Measurements from ENCODE around the gene MRPL45.

The MRPL45 gene

DNA sequence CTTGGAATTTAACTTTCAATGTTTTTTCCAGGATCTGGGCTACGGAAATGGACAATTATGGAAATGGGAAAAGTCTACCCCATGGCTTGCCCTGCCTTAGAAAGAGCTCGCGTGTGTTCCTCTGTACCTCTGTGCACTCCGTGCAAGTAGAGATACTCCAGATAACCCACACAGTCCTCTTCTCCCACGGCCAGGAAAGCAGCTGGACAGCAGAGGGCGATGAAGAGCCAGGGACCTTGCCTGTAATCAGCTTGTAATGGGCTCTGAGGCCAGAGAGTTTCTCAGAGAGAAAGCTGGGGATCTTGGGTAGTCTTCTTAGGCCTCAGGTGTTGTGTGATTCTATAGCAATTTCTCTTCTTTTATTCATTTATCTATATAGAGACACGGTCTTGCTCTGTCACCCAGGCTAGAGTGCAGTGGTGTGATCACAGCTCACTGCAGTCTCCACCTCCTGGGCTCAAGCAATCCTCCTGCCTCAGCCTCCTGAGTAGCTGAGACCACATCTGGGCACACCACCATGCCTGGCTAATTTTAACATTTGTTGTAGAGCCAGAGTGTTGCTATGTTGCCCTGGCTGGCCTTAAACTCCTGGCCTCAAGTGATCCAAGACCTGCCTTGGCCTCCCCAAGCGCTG lies 52.2 kb downstream of the MRPL45 start:
- FAIRE-seq = no peak

DNA sequence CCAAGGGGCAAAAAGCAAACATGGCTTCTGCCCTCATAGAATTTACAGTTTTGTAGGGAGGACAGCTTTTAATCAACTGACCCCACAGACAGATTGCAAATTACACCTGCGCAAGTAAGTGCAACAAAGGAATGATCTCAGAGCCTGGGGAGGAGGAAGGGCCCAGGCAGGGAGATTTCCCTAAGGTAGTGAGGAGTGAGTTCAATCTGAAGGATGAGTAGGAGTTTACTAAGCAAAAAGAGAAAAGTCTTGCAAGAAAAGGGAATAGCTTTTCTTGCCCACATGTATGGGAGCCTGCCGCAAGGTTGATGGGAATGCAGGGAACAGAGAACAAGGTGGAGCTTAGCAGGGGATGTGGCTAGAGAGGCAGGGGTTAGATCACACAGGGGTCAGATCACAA lies 53.1 kb downstream of the MRPL45 start:
- no peak for FAIRE-seq

DNA sequence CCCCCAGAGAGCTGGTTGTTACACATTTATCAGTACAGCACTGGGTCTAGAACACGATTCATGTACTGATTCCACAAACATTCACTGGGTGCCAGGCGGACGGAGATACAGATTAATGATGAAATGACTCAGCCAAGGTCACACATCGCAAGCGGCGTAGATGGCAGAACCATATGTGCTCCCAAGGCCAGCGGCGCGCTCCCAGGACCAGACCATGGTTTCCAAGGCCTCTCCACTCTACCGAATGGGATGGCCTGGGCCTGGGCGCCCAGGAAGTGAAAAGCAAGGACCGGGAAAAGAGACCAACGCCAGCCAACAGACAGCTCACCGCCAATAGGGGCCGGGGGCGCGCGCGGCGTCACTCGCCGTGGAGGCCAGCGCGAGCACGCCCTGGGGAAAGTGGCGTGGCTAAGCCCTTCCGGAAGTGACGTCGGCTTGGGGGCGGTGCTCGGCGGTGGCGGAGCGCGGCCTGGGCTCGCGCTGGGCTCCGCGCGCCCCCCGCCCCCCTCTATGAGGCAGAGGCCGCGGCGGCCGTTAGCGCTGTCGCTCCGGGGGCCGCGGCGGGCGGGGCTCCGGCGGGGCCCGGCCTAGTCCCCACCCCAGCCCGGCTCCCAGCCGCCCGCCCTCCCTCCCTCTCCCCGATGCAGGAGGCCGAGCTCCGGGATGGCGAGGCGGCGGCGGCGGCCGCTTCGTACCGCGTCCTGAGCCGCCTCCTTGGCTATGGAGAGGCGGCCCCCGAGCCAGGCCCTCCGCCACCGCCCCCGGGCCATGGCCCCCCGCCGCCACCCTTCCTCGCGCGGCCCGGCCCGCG lies 54.6 kb downstream of the MRPL45 start, which contains the start of gene SOCS7:
SOCS7 (plus strand) TSS at position 433 of the 811 bp plus-strand sequence; CDS start at position 642, 209 bp downstream.
- FAIRE-seq = no peak

DNA sequence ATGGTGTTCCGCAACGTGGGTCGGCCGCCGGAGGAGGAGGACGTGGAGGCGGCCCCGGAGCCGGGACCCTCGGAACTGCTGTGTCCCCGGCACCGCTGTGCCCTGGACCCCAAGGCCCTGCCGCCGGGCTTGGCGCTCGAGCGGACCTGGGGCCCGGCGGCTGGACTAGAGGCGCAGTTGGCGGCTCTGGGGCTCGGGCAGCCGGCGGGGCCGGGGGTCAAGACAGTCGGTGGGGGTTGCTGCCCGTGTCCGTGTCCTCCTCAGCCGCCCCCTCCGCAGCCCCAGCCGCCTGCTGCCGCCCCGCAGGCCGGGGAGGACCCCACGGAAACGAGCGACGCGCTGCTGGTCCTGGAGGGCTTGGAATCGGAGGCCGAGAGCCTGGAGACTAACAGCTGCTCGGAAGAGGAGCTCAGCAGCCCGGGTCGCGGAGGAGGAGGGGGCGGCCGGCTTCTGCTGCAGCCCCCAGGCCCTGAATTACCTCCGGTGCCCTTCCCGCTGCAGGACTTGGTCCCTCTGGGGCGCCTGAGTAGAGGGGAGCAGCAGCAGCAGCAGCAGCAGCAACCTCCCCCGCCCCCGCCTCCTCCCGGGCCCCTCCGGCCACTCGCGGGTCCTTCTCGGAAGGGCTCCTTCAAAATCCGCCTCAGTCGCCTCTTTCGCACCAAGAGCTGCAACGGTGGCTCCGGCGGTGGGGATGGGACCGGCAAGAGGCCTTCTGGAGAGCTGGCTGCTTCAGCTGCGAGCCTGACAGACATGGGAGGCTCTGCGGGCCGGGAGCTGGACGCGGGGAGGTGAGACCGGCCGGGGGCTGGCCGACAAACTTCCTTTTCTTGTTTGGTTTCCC lies 55.5 kb downstream of the MRPL45 start:
- FAIRE-seq = no peak

DNA sequence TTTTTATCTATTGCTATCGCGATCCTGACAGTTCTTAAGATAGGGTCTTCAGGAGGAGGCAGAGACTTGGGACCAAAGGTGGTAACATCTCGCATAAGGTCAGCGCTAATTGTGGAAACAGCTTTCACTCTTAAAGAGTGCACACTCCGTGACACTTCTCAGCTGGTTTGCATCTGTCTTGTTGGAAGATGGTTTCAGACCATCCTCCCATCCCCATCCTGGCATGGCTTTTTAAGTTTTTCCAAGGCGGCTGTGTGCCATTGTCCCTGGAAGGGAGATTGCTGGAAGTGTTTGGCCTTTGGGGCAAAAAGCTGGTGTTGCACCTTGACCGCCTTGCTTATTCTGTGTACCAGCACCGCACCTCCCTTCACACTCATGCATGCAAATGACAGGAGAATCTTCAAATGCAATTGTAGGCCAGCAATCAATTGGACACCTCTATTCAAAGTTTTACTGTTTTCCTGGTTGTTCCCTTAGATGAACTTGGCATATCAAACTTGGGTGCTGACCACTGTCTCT lies 56.2 kb downstream of the MRPL45 start:
- FAIRE-seq = no peak

DNA sequence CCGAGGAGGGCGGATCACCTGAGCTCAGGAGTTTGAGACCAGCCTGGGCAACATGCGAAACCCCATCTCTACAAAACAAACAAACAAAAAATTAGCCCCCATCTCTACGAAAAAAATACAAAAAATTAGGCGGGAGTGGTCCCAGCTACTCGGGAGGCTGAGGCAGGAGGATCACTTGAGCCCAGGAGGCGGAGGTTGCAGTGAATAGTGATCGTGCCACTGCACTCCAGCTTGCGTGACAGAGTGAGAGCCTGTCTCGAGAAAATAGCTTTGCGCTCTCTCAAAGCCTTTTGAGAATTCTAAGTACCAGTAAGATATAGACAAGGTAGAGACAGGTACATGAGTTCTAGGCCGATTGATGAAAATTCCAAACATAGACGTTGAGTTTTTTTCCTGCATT lies 56.7 kb downstream of the MRPL45 start:
- FAIRE-seq = no peak

DNA sequence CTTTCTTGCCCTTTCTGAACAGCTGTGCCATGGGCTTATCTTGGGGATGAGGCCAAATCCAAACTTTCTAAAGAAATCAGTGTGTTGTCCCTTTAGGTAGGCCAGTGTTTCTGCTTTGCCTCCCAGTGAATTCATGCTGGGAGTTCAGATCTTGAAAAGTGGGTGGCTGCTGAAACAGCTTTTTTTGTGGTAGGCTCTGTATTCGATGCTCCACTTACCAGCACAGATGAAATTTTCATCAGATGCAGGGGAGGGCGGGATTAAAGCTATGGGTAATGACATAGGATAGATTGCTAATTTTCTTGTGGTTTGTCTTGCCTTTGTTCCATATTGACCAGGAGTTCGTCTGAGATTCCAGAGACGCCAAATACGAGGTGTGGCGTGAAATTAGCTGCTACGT lies 57.5 kb downstream of the MRPL45 start:
- no peak for FAIRE-seq

DNA sequence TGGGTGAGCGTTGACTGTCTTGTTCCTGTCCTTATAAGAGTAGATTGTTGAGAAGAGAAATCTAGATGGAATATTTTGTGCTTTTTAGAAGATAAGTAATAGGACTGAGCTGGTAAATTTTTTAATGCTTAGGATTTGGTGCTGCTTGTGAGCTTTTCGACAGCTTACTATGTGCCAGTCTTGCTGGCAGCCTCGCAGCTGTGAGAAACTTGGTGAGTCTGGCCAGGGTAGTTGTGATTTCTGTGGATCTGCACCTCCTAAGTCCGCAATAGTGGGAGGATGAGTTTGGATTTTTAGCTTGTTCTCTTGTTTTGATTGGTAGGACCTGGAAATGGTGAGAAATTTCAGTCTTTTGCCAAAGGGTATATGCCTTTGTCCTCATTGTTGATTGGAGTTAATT lies 58.3 kb downstream of the MRPL45 start:
- no peak for FAIRE-seq

DNA sequence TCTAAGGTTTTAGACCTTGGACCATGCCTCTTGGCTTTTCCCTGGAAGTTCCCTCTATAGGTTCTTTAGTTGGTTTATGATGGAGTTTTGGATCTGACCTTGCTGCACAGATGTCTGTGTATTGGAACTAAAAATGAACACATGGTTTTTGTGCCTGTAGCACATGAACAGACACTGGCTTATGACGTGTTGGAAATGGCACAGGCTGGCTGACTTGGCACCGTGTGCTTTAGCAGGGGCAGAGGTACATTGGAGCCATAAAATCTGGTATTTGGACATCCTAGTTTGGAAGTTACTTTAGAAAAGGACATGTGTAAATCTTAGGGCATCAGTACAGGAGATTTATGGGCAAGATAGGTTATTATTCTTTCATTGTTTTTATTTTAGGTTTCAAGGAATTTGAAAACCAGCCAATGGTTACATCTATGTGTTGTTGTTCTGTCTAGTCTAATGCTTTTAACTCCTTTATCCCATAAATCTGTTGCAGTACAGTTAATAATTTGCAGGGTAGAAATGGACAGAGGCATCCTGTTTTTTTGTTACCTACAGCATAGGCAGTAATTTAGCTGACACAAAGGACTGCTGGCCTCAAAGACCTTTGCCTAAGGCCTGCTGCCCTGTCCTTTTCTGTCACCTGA lies 60.6 kb downstream of the MRPL45 start:
- FAIRE-seq = no peak

DNA sequence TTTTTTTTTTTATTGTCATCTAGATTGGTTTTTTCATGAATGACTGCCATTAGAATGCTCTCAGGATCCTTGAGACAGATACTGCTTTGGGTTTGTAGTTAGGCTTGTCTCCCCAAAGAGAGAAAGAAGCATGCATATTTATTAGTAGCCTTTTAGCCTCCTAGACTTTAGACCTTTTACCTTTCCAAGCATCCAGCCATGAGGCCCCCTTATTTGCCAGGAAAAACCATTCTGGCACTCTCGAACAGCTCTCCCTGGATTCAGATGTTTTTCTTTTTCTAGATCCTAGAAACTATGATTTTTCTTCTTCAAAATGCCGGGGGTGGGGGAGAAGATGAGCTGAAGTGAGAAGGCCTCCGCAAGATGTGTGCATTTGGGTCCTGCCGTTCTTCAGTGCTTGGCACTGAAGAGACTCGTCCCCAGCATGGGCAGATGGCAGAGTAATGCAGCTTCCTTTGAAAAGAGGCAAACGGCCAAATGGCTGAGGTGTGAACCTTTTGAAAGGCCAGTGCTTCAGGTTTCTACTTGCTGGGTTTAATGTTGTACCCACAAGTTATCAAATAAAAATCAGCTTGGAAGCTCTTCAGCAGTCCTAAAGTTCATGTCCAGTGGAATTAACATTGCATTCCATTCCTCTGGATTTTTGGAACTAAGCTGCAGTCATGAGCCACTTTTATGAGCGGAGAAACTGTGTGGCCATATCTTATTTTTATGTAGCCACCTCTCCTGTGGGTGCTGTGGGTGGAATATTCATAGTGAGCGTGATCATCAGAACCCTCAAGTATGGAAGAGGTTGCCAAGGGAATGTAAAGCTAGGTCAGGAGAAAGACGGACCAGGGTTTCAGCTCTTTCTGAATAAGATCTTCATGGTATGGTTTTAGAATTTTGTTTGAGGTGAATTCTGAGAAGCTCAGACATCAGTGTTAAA lies 61.9 kb downstream of the MRPL45 start:
- no peak for FAIRE-seq

DNA sequence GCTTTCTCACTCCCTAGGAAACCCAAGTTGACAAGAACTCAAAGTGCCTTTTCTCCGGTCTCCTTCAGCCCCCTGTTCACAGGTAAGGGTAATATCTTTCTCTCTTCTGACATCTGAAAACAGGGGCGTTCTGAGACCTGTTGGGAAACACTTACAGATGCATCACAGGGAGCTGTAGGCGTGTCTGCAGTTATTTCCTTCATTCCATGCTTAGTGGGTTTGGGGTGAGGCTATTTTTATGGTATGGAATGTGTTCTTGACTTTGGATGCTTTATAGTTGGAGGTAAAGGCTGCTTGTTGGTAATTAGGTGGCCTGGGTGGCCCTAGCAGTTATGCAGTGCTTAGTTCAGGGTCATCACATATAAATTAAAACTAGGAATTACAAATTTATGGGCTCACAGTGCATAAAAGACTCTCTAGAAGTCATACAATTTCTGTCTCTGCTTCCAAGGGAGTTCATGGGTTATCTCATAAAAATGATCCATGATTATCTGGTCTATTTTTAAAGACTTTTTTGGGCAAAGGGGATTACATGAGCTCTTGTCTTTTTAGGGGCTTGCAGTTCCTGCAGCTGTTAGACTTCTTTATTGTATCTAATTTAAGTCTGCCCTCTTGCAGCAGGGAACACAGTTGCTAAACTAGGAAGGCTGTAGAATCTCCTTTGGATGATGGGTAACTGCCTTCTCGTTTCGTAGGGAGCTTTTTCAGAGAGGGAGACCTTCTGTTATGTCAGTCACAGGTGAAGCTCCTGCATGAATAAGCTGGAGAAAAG lies 64.9 kb downstream of the MRPL45 start:
- no peak for FAIRE-seq

DNA sequence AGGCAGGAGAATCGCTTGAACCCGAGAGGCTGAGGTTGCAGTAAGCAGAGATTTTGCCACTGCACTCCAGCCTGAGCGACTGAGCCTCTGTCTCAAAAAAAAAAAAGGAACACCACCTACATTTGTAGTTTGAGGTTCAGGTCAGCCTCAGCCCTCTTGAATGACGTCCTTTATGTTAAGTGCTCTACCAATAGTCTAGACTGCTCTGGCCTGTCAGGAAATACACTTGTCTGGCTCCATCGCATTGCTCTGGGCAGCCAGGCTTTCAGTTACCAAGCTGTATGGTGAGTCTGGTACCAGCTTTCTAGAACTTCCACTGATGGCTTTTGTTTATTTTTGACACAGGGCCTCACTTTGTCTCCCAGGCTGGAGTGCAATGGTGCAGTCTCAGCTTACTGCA lies 66.0 kb downstream of the MRPL45 start:
- no peak for FAIRE-seq

DNA sequence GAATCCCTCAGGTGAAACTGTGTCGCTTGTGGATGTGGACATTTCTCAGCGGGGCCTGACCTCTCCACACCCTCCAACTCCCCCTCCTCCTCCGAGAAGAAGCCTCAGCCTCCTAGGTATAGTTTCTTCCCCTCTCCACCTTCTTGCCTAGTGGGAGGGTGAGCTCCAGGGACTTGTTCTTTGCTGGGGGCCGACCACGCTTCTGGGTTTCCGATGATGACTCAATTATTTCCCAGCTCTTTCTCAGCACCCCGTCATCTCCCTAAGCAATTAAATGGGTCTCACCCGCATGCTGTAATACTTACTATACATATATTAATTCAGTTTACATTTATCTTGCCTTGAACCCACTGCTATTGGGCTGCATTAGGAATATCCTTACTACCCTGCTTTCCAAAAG lies 67.8 kb downstream of the MRPL45 start:
- FAIRE-seq = no peak

DNA sequence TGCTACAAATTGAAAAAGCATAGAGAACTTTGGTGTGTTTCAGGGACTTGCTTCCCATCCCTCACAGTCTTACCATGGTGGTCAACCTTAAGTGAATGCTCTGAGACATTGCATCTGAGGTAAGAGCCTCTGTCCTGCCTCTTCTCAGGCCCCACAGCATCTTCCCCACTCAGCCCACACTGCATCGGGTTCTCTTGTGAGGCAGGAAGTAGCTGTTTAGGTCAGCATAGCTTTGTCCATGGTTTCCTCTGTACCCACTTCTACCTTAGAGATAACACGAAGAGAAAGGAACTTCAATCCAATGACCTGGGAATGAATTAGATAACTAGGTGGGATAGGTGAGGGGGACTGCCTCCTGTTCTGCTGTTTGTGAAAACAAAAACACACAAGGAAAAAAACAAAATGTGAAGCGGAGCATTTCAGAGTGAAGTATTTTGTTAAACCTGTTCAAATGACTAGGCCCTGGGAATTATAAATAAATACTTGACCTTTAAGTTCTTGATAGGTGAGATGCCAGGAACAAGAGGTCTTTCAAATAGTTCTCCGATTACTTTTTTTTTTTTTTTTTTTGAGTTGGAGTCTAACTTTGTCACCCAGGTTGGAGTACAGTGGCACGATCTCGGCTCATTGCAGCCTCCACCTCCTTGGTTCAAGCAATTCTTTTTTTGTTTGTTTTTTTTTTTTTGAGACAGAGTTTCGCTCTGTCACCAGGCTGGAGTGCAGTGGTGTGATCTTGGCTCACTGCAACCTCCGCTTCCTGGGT lies 72.3 kb downstream of the MRPL45 start:
- FAIRE-seq = no peak

Data from A204.1 (cell line).